SK-N-SH (cell line): ENCODE measurements around the gene ACSL6. TPM values are rescaled to one million over a fixed set of nuclear protein-coding genes. Genes with fewer than 3 reads are reported as not detected.
A peak's percentile ranks its signal among the peaks of the same experiment; 100 is the strongest.

Experiments used
- CTCF ChIA-PET: fragments of 300-600, 350-600 bp; formaldehyde crosslinking; extraction: SDS; loops from one replicate; lab custom pipeline; 2021; lab: Yijun Ruan, JAX
- POLR2A ChIA-PET: fragments of 350-600 bp; sonication (Branson Sonifier 250); formaldehyde crosslinking; extraction: SDS; loops from one replicate; lab custom pipeline; 2020; ENCODE audit warnings: antibody characterized with exemption, inconsistent platforms; lab: Yijun Ruan, JAX
- DNase-seq: peaks from one replicate; pipeline ENCODE4 v3.0.0; 2012
- H2AFZ ChIP-seq: fragments of 200-600 bp; sonication (generic); 2 replicates; pipeline ENCODE4 v1.8.1; 2016; ENCODE audit warnings: antibody characterized with exemption, mild to moderate bottlenecking, low read depth
- H3F3A ChIP-seq: fragments of 200-600 bp; sonication (generic); replicated peaks from 2 replicates; pipeline ENCODE3; 2016; ENCODE audit warnings: antibody characterized with exemption, mild to moderate bottlenecking; ENCODE audit not compliant: insufficient read depth
- H3K27ac ChIP-seq, 2 experiments: fragments of 200-500 bp in 1 of 2; fragments of 200-600 bp in 1 of 2; sonication (Bioruptor generic) in 1 of 2; sonication (generic), shearing (Covaris generic) in 1 of 2; 2 replicates each; pipeline versions ENCODE4 v1.5.1 to v1.6.1; 2014 to 2016; ENCODE audit warnings: low read depth in 2 of 2, inconsistent platforms in 1 of 2, low read length in 1 of 2, mild to moderate bottlenecking in 1 of 2, mixed read lengths in 1 of 2
- H3K27me3 ChIP-seq: fragments of 200-600 bp; sonication (generic), shearing (Covaris generic); 2 replicates; pipeline ENCODE4 v1.6.1; 2016; ENCODE audit warnings: mixed run types; ENCODE audit not compliant: insufficient read depth
- H3K36me3 ChIP-seq, 2 experiments: fragments of 200-500 bp in 1 of 2; fragments of 200-600 bp in 1 of 2; sonication (Bioruptor generic) in 1 of 2; sonication (generic) in 1 of 2; replicated peaks in 1 of 2; 2 replicates each; pipeline versions ENCODE3 to v1.5.1; 2014 to 2016; ENCODE audit warnings: low read length in 1 of 2, mild to moderate bottlenecking in 1 of 2; ENCODE audit not compliant: insufficient read depth in 2 of 2, control insufficient read depth in 1 of 2
- H3K4me1 ChIP-seq, 2 experiments: fragments of 200-500 bp in 1 of 2; fragments of 200-600 bp in 1 of 2; sonication (Bioruptor generic) in 1 of 2; sonication (generic), shearing (Covaris generic) in 1 of 2; 2 replicates each; pipeline versions ENCODE4 v1.5.1 to v1.6.1; 2014 to 2016; ENCODE audit warnings: low read depth in 1 of 2, low read length in 1 of 2, mixed run types in 1 of 2; ENCODE audit not compliant: insufficient read depth in 2 of 2, control insufficient read depth in 1 of 2
- H3K4me2 ChIP-seq: fragments of 200-600 bp; sonication (generic), shearing (Covaris generic); 2 replicates; pipeline ENCODE4 v1.6.1; 2017; ENCODE audit warnings: mixed run types
- H3K4me3 ChIP-seq, 2 experiments: fragments of 200-500 bp in 1 of 2; fragments of 200-600 bp in 1 of 2; sonication (Bioruptor generic) in 1 of 2; sonication (generic), shearing (Covaris generic) in 1 of 2; 2 replicates each; pipeline versions ENCODE4 v1.5.1 to v1.8.1; 2014 to 2016; ENCODE audit warnings: low read depth in 2 of 2, inconsistent platforms in 1 of 2, low read length in 1 of 2, mild to moderate bottlenecking in 1 of 2, mixed read lengths in 1 of 2, moderate library complexity in 1 of 2
- H3K79me2 ChIP-seq: fragments of 200-600 bp; sonication (generic); 2 replicates; pipeline ENCODE4 v1.8.1; 2017; ENCODE audit warnings: mild to moderate bottlenecking; ENCODE audit not compliant: insufficient read depth
- H3K9ac ChIP-seq: fragments of 200-600 bp; sonication (generic); 2 replicates; pipeline ENCODE4 v1.6.1; 2017; ENCODE audit warnings: mixed run types
- H3K9me2 ChIP-seq: fragments of 200-600 bp; sonication (generic); 2 replicates; pipeline ENCODE4 v1.6.1; 2017; ENCODE audit warnings: mixed run types
- H3K9me3 ChIP-seq: fragments of 200-600 bp; sonication (generic); 2 replicates; pipeline ENCODE4 v1.6.1; 2017; ENCODE audit warnings: mixed run types, mild to moderate bottlenecking, moderate library complexity
- H4K20me1 ChIP-seq: fragments of 200-600 bp; sonication (generic); 2 replicates; pipeline ENCODE4 v1.6.1; 2017; ENCODE audit warnings: mild to moderate bottlenecking, mixed run types; ENCODE audit not compliant: insufficient read depth
- CTCF ChIP-seq: fragments of 200-600 bp; sonication (generic); IDR thresholded peaks from 2 replicates; pipeline ENCODE4 v1.6.1; 2017; ENCODE audit warnings: antibody characterized with exemption, mild to moderate bottlenecking, moderate library complexity
- EP300 ChIP-seq, 2 experiments: IDR thresholded peaks; 2 replicates each; pipeline versions ENCODE4 v1.4.0 to v1.6.1; 2012; ENCODE audit warnings: borderline replicate concordance in 1 of 2, low read depth in 1 of 2, low read length in 1 of 2
- IRF3 ChIP-seq: fragments of 150-350 bp; IDR thresholded peaks from 2 replicates; pipeline ENCODE4 v1.6.1; 2016; ENCODE audit warnings: mild to moderate bottlenecking, low read depth, low read length
- MAX ChIP-seq: IDR thresholded peaks from 2 replicates; pipeline ENCODE4 v1.4.0; 2012; ENCODE audit warnings: low read depth
- MEF2A ChIP-seq: IDR thresholded peaks from 2 replicates; pipeline ENCODE4 v1.4.0; 2012; ENCODE audit warnings: low read depth, borderline replicate concordance
- NFIC ChIP-seq: IDR thresholded peaks from 2 replicates; pipeline ENCODE4 v1.4.0; 2012; ENCODE audit warnings: borderline replicate concordance
- RCOR1 ChIP-seq: fragments of 150-350 bp; IDR thresholded peaks from 2 replicates; pipeline ENCODE4 v1.6.1; 2017; ENCODE audit warnings: antibody characterized with exemption, low read length
- RXRA ChIP-seq: IDR thresholded peaks from 2 replicates; pipeline ENCODE4 v1.4.0; 2012; ENCODE audit warnings: low read depth, mild to moderate bottlenecking, borderline replicate concordance
- SIN3A ChIP-seq: IDR thresholded peaks from 2 replicates; pipeline ENCODE4 v1.6.1; 2012; ENCODE audit warnings: low read depth, mild to moderate bottlenecking, low read length, moderate library complexity, borderline replicate concordance
- TCF12 ChIP-seq: IDR thresholded peaks from 2 replicates; pipeline ENCODE4 v1.4.0; 2012
- TEAD4 ChIP-seq: IDR thresholded peaks from 2 replicates; pipeline ENCODE4 v1.4.0; 2012; ENCODE audit warnings: mild to moderate bottlenecking, borderline replicate concordance; ENCODE audit not compliant: insufficient read depth
- USF1 ChIP-seq: IDR thresholded peaks from 2 replicates; pipeline ENCODE4 v1.4.0; 2012; ENCODE audit warnings: low read depth, borderline replicate concordance
- YY1 ChIP-seq: IDR thresholded peaks from 2 replicates; pipeline ENCODE4 v1.4.0; 2012; ENCODE audit warnings: low read depth, mild to moderate bottlenecking
- ZBTB33 ChIP-seq: IDR thresholded peaks from 2 replicates; pipeline ENCODE4 v1.4.0; 2012; ENCODE audit warnings: low read depth, borderline replicate concordance
- WGBS: methylation state at CpG from one replicate; pipeline ENCODE4 v1.1.6; 2017; ENCODE audit warnings: low lambda C conversion rate; 5-methylcytosine and 5-hydroxymethylcytosine counted together
- polyA plus RNA-seq, 3 experiments: library from polyadenylated mRNA; depleted of rRNA; stranded (reverse); fragments of >200 nt; gene quantifications; 2 replicates each; pipeline ENCODE4 v1.2.3, GENCODE V29; 2012

The ACSL6 gene
- polyA plus RNA-seq, 1 of the 3 experiments (the other 2 are of a cell fraction) = 0.46 TPM

GRCh38 chr5:132000241-132000490 is 11.3 kb downstream of the ACSL6 start:
- no peaks in the 10 kb centered on the region for H3K9me3 ChIP-seq
- DNase-seq = no peak
- no peak for TF ChIP-seq CTCF
- TF ChIP-seq RCOR1 = peak; percentile 63; the same call in 1 of the 2 replicates
- WGBS = 32% methylated on average over 2 of the region's 2 CpGs
- H3K36me3 ChIP-seq = no peaks in the 10 kb centered on the region
- ChIA-PET CTCF (interaction anchor here (7.5 kb wide), 1 partner anchor 412 kb away, joined by 58 read pairs; no protein-coding TSS in a partner anchor), POLR2A (no interaction called here)
- H3K79me2 ChIP-seq = no peaks in the 10 kb centered on the region
- no peak overlapping the region for H3K4me2 ChIP-seq
- H3K27ac ChIP-seq = no peak overlapping the region
- H3K9ac ChIP-seq = no peak overlapping the region
- no peaks in the 10 kb centered on the region for H3K9me2 ChIP-seq
- peaks cover 0 to 21% of the 10 kb centered on the region in 2 experiments; a peak in 1 of 4 replicates for H3K4me1 ChIP-seq
- H4K20me1 ChIP-seq = no peaks in the 10 kb centered on the region
- H3K4me3 ChIP-seq = no peak overlapping the region
- H3K27me3 ChIP-seq = no peaks in the 10 kb centered on the region
- no peak overlapping the region for H2AFZ ChIP-seq
- no peaks in the 10 kb centered on the region for H3F3A ChIP-seq

GRCh38 chr5:131999441-132000240 is 11.8 kb downstream of the ACSL6 start:
- H3K4me1 ChIP-seq = peaks cover 0 to 21% of the 10 kb centered on the region in 2 experiments; a peak in 1 of 4 replicates
- WGBS = 37% methylated on average over 5 of the region's 13 CpGs
- no peak overlapping the region for H3K4me2 ChIP-seq
- ChIA-PET POLR2A (no interaction called here), CTCF (interaction anchor here (1.0 to 7.5 kb wide), 2 partner anchors 8 to 411 kb away, joined by 7 to 58 read pairs; no protein-coding TSS in a partner anchor)
- no peak for TF ChIP-seq NFIC
- no peak for TF ChIP-seq TCF12
- TF ChIP-seq IRF3 = no peak
- TF ChIP-seq EP300 (IDR thresholded peaks at IDR 0.05; ENCODE audit: borderline replicate concordance in 1 of 2, low read depth in 1 of 2, low read length in 1 of 2) = peak in 1 of 2 experiments; percentile 18; a peak in 1 of 4 replicates
- H3K27me3 ChIP-seq = no peaks in the 10 kb centered on the region
- no peak overlapping the region for H3K27ac ChIP-seq
- H2AFZ ChIP-seq = no peak overlapping the region
- no peak overlapping the region for H3K4me3 ChIP-seq
- H3K79me2 ChIP-seq = no peaks in the 10 kb centered on the region
- H3K9ac ChIP-seq = no peak overlapping the region
- no peaks in the 10 kb centered on the region for H3K9me2 ChIP-seq
- peak; percentile 64 for DNase-seq
- no peaks in the 10 kb centered on the region for H4K20me1 ChIP-seq
- no peaks in the 10 kb centered on the region for H3F3A ChIP-seq
- H3K36me3 ChIP-seq = no peaks in the 10 kb centered on the region
- H3K9me3 ChIP-seq = no peaks in the 10 kb centered on the region

GRCh38 chr5:131999041-131999440 is 12.4 kb downstream of the ACSL6 start:
- Histone ChIP-seq H3K9me2 (no peaks in the 10 kb centered on the region), H3K79me2 (no peaks in the 10 kb centered on the region), H2AFZ (no peak overlapping the region), H3K27ac (no peak overlapping the region), H3K4me1 (peaks cover 0 to 21% of the 10 kb centered on the region in 2 experiments; a peak in 1 of 4 replicates), H3K27me3 (no peaks in the 10 kb centered on the region), H4K20me1 (no peaks in the 10 kb centered on the region), H3K9ac (no peak overlapping the region), H3F3A (no peaks in the 10 kb centered on the region), H3K36me3 (no peaks in the 10 kb centered on the region), H3K4me3 (no peak overlapping the region), H3K9me3 (no peaks in the 10 kb centered on the region), H3K4me2 (no peak overlapping the region)
- 31% methylated on average over 2 of the region's 2 CpGs for WGBS
- DNase-seq = no peak
- ChIA-PET CTCF (interaction anchor here (0.8 to 7.5 kb wide), 3 partner anchors 9 to 410 kb away, joined by 3 to 58 read pairs (median 7); no protein-coding TSS in a partner anchor), POLR2A (no interaction called here)
- TF ChIP-seq NFIC (no peak), TEAD4 (no peak), YY1 (no peak), SIN3A (no peak), TCF12 (no peak), USF1 (no peak), MAX (no peak), MEF2A (no peak), ZBTB33 (no peak), RXRA (no peak)
